Right lobe of liver (tissue), 4 donors: ENCODE data around the gene MPG.

Experiments used
- CTCF ChIP-seq, 4 donors: fragments of 200-600 bp in 3 of 4; fragments of 450-650 bp in 1 of 4; IDR thresholded peaks; one replicate each; pipeline versions ENCODE4 v1.5.1 to v1.8.0; 2016 to 2022; ENCODE audit warnings: antibody characterized with exemption in 4 of 4, mild to moderate bottlenecking in 2 of 4
- POLR2A ChIP-seq: fragments of 450-650 bp; IDR thresholded peaks from one replicate; pipeline ENCODE4 v1.6.1; 2017; ENCODE audit warnings: antibody characterized with exemption, mild to moderate bottlenecking
- donor health status: DM: no; HTN: no; CAD: no.
- donor health status: DM: no; HTN: no; CAD: no.
- donor health status: DM: no; HTN: yes; CAD: no.

GRCh38 chr16:89391-90302 lies 11.6 kb downstream of the MPG start:
- no peak for TF ChIP-seq CTCF (IDR thresholded peaks at IDR 0.05)
- no peak for TF ChIP-seq POLR2A
